CD14-positive monocyte (primary cell): ENCODE results near the gene CFAP61. TPM values are rescaled to one million over a fixed set of nuclear protein-coding genes. Genes with fewer than 3 reads are reported as not detected.

ENCODE experiments used
- DNase-seq, 3 donors: peaks; one replicate each; pipeline ENCODE4 v3.0.0-alpha.2; 2011 to 2022
- H2AFZ ChIP-seq: 2 replicates; pipeline ENCODE4 v1.6.0; 2012; ENCODE audit warnings: mild to moderate bottlenecking, low read depth, low read length, inconsistent platforms; ENCODE audit not compliant: insufficient read depth, poor library complexity, severe bottlenecking
- H3K27ac ChIP-seq, 2 donors: 1 replicate in 1 of 2; 2 replicates in 1 of 2; pipeline ENCODE4 v1.5.1; 2012 to 2013; ENCODE audit warnings: low read length in 2 of 2, control low read depth in 1 of 2, inconsistent platforms in 1 of 2, low read depth in 1 of 2, mild to moderate bottlenecking in 1 of 2
- H3K27me3 ChIP-seq, 2 donors: one replicate each; pipeline versions ENCODE4 v1.6.0 to v1.6.1; 2011 to 2013; ENCODE audit warnings: low read length in 2 of 2; ENCODE audit not compliant: control insufficient read depth in 2 of 2, insufficient read depth in 2 of 2
- H3K36me3 ChIP-seq, 2 donors: replicated peaks in 1 of 2; 1 replicate in 1 of 2; 2 replicates in 1 of 2; pipeline versions ENCODE4 v1.5.1 to v1.6.1; 2012 to 2013; ENCODE audit warnings: low read length in 2 of 2, control low read depth in 1 of 2, inconsistent platforms in 1 of 2, mild to moderate bottlenecking in 1 of 2; ENCODE audit not compliant: insufficient read depth in 2 of 2, control insufficient read depth in 1 of 2
- H3K4me1 ChIP-seq, 2 donors: 1 replicate in 1 of 2; 2 replicates in 1 of 2; pipeline versions ENCODE4 v1.5.1 to v1.6.1; 2012 to 2013; ENCODE audit warnings: low read length in 2 of 2, control low read depth in 1 of 2, inconsistent platforms in 1 of 2, mild to moderate bottlenecking in 1 of 2, moderate library complexity in 1 of 2; ENCODE audit not compliant: insufficient read depth in 2 of 2, control insufficient read depth in 1 of 2
- H3K4me2 ChIP-seq: replicated peaks from 2 replicates; pipeline ENCODE3; 2012; ENCODE audit warnings: low read length, moderate library complexity, mild to moderate bottlenecking; ENCODE audit not compliant: poor library complexity, severe bottlenecking; ENCODE audit errors: extremely low read depth
- H3K4me3 ChIP-seq, 3 experiments: fragments of 200-600 bp in 1 of 3; sonication (generic) in 1 of 3; replicated peaks in 1 of 3; 1 replicate in 2 of 3; 2 replicates in 1 of 3; pipeline ENCODE4 v1.5.1; 2011 to 2013; ENCODE audit warnings: low read length in 3 of 3, mild to moderate bottlenecking in 3 of 3, control low read depth in 2 of 3, low read depth in 2 of 3, inconsistent platforms in 1 of 3, moderate library complexity in 1 of 3
- H3K79me2 ChIP-seq: 2 replicates; pipeline ENCODE4 v1.6.0; 2012; ENCODE audit warnings: mild to moderate bottlenecking, control low read depth, inconsistent platforms, low read length, moderate library complexity; ENCODE audit not compliant: insufficient read depth
- H3K9ac ChIP-seq: 2 replicates; pipeline ENCODE4 v1.6.0; 2017; ENCODE audit warnings: low read length, mild to moderate bottlenecking; ENCODE audit not compliant: insufficient read depth, poor library complexity, severe bottlenecking
- H3K9me3 ChIP-seq, 2 donors: replicated peaks in 1 of 2; 1 replicate in 1 of 2; 2 replicates in 1 of 2; pipeline versions ENCODE4 v1.5.1 to v1.6.1; 2012 to 2013; ENCODE audit warnings: low read length in 2 of 2, control low read depth in 1 of 2; ENCODE audit not compliant: control insufficient read depth in 1 of 2, insufficient read depth in 1 of 2
- H4K20me1 ChIP-seq: 2 replicates; pipeline ENCODE4 v1.6.0; 2012; ENCODE audit warnings: mild to moderate bottlenecking, low read length, control low read depth, moderate library complexity; ENCODE audit not compliant: insufficient read depth
- H3K27ac Mint-ChIP-seq, 7 donors: one replicate each; pipeline ENCODE4 v1.8.0; 2020; ENCODE audit warnings: mild to moderate bottlenecking in 7 of 7, mixed read lengths in 7 of 7, moderate library complexity in 6 of 7, inconsistent platforms in 2 of 7
- H3K27me3 Mint-ChIP-seq, 3 donors: one replicate each; pipeline ENCODE4 v1.8.0; 2021 to 2022; ENCODE audit warnings: low read depth in 3 of 3, mild to moderate bottlenecking in 3 of 3, mixed read lengths in 3 of 3, moderate library complexity in 3 of 3, inconsistent platforms in 1 of 3
- H3K36me3 Mint-ChIP-seq, 2 donors: one replicate each; pipeline ENCODE4 v1.8.0; 2020; ENCODE audit warnings: mixed read lengths in 2 of 2, inconsistent platforms in 1 of 2, mild to moderate bottlenecking in 1 of 2
- H3K4me1 Mint-ChIP-seq: one replicate; pipeline ENCODE4 v1.8.0; 2020; ENCODE audit warnings: mild to moderate bottlenecking, mixed read lengths
- H3K4me3 Mint-ChIP-seq, 2 donors: one replicate each; pipeline ENCODE4 v1.8.0; 2020; ENCODE audit warnings: mild to moderate bottlenecking in 2 of 2, mixed read lengths in 2 of 2, moderate library complexity in 1 of 2
- H3K9me3 Mint-ChIP-seq, 7 donors: one replicate each; pipeline ENCODE4 v1.8.0; 2020 to 2022; ENCODE audit warnings: mixed read lengths in 7 of 7, mild to moderate bottlenecking in 6 of 7, moderate library complexity in 6 of 7, inconsistent platforms in 2 of 7
- WGBS: methylation state at CpG from one replicate; pipeline ENCODE4 v1.1.5; 2013; ENCODE audit warnings: missing lambda C conversion rate; ENCODE audit not compliant: insufficient coverage; 5-methylcytosine and 5-hydroxymethylcytosine counted together
- intact Hi-C, 2 donors: fragments of 100-400 bp; cut with micrococcal nuclease; formaldehyde crosslinking; loops; one replicate each; pipeline versions ENCODE4 v1.15.0 to v1.15.1; 2023
- polyA plus RNA-seq, 3 donors: library from polyadenylated mRNA; depleted of rRNA in 1 of 3; unstranded in 2 of 3; stranded (reverse) in 1 of 3; fragments of 300-500 nt in 2 of 3; fragments of >200 nt in 1 of 3; fragmentation: Illumina TruSeq in 2 of 3; gene quantifications; 1 replicate in 2 of 3; 2 replicates in 1 of 3; pipeline ENCODE4 v1.2.3, GENCODE V29; 2012 to 2021
- TF ChIP-seq, protein P1 (sequence below): fragments of 200-600 bp; IDR thresholded peaks from one replicate; pipeline ENCODE4 v1.8.0; 2022; ENCODE audit warnings: antibody characterized with exemption, mild to moderate bottlenecking

Gene CFAP61
- polyA plus RNA-seq, 3 donors, result not detected

DNA sequence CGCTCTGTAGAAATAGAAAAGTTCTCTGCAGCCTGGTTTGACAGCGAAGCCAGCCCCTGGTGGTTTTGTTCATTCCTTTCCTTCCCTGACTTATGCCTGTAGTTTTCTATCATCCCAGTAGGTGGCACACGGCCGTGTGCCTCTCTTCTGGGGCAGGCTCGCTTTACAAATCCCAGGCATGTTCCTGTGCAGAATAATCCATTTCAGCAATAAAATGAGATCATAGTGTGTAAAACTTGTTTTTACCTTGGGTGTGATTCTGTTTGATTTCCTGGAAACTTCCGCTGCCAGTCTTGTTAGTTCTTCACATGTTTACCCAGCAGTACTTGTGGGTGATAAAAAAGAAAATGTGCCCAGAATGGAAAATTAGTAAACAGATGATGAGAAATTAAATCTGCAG is 308.1 kb downstream of the CFAP61 start:
- peaks cover 38% of the 10 kb centered on the region for H3K4me1 Mint-ChIP-seq
- H3K27me3 Mint-ChIP-seq, result peaks cover 54 to 61% (median 60%) of the 10 kb centered on the region in 3 donors

DNA sequence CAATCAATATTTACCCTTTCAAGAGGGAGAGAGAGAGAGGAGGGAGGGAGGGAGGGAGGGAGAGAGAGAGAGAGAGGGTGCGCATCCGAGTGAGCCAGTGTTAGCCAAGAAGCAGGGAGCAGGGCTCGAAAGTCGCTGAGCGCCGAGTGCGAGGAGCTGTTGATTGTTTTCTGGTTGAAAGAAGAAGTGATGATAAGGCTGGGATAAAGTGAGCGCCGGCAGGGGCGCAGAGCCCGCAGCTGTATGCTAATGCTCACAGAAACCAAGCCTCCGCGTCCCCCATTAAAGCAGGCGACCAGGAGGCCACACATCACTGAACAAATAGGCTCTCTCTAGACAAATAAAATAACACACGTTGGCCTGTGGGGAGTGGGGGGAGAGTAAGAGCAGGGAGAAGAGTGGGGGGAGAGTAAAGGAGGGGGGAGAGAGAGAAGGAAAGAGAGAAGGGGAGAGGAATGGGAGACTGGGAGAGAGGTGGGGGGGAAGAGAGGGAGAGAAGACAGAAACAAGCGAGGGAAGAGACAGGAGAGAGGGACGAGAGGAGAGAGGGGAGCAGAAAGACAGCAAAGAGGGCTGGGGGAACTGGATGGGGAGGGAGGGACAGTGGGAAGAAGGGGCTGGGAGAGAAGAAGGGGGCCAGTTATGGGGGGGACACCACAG is 310.6 kb downstream of the CFAP61 start:
- Histone ChIP-seq H3K9ac (no peak overlapping the region), H3K27ac (no peak overlapping the region), H3K27me3 (peaks cover 64 to 76% of the 10 kb centered on the region in 2 donors), H3K4me2 (no peak overlapping the region), H4K20me1 (no peaks in the 10 kb centered on the region), H3K9me3 (peaks cover 0 to 18% of the 10 kb centered on the region in 2 donors), H3K79me2 (no peaks in the 10 kb centered on the region), H2AFZ (no peak overlapping the region), H3K4me1 (peaks cover 32 to 44% of the 10 kb centered on the region in 2 donors), H3K4me3 (no peak overlapping the region), H3K36me3 (no peaks in the 10 kb centered on the region)
- Mint-ChIP-seq H3K4me1 (peaks cover 47% of the 10 kb centered on the region), H3K4me3 (peak overlapping the region in 1 of 2 donors; percentile 87), H3K36me3 (peaks cover 2 to 4% of the 10 kb centered on the region in 2 donors), H3K9me3 (peaks cover 0 to 29% (median 6%) of the 10 kb centered on the region in 7 donors), H3K27ac (no peak overlapping the region), H3K27me3 (peaks cover 74 to 83% (median 81%) of the 10 kb centered on the region in 3 donors)
- TF ChIP-seq, protein P1, sequence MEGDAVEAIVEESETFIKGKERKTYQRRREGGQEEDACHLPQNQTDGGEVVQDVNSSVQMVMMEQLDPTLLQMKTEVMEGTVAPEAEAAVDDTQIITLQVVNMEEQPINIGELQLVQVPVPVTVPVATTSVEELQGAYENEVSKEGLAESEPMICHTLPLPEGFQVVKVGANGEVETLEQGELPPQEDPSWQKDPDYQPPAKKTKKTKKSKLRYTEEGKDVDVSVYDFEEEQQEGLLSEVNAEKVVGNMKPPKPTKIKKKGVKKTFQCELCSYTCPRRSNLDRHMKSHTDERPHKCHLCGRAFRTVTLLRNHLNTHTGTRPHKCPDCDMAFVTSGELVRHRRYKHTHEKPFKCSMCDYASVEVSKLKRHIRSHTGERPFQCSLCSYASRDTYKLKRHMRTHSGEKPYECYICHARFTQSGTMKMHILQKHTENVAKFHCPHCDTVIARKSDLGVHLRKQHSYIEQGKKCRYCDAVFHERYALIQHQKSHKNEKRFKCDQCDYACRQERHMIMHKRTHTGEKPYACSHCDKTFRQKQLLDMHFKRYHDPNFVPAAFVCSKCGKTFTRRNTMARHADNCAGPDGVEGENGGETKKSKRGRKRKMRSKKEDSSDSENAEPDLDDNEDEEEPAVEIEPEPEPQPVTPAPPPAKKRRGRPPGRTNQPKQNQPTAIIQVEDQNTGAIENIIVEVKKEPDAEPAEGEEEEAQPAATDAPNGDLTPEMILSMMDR, result no peak
- intact Hi-C loops, result no loop called here
- WGBS, result 7% methylated on average over 4 of the region's 17 CpGs
- DNase-seq, result no peak

More for the DNA sequence above, 308.1 kb downstream of the CFAP61 start:
- peak; percentile 30 to 39 (median 34) for DNase-seq
- H3K4me1 ChIP-seq, result peaks cover 21 to 30% of the 10 kb centered on the region in 2 donors
- Mint-ChIP-seq H3K9me3 (peaks cover under 1 to 27% (median 11%) of the 10 kb centered on the region in 7 donors), H3K27ac (no peak overlapping the region), H3K4me3 (peak overlapping the region; percentile 38 to 76), H3K36me3 (peaks cover 0 to 1% of the 10 kb centered on the region in 2 donors)
- H3K36me3 ChIP-seq, result no peaks in the 10 kb centered on the region
- no peaks in the 10 kb centered on the region for H3K79me2 ChIP-seq
- TF ChIP-seq, protein P1, result peak; percentile 80
- no peak overlapping the region for H2AFZ ChIP-seq
- H3K27me3 ChIP-seq, result peaks cover 48 to 55% of the 10 kb centered on the region in 2 donors
- intact Hi-C loops, result no loop called here
- WGBS, result 0% methylated on average over 3 of the region's 6 CpGs
- peaks cover 0 to 17% of the 10 kb centered on the region in 2 donors for H3K9me3 ChIP-seq
- H3K4me2 ChIP-seq, result peak overlapping the region; percentile 0
- no peak overlapping the region for H3K27ac ChIP-seq
- H3K4me3 ChIP-seq, result no peak overlapping the region
- H4K20me1 ChIP-seq, result no peaks in the 10 kb centered on the region
- no peak overlapping the region for H3K9ac ChIP-seq
